ENCODE results near the gene GLRX3.

Gene GLRX3

GRCh38 chr10:130201043-130201380 is 64.8 kb downstream of the GLRX3 start:
- TF ChIP-seq FOXP2 (optimal IDR thresholded peaks at IDR 0.05; ENCODE audit: borderline replicate concordance, extremely low read depth, extremely low read length, insufficient read depth), result no peak
- no peak for TF ChIP-seq POLR2AphosphoS5 (IDR thresholded peaks at IDR 0.05; ENCODE audit: low read depth, low read length)
- no peak for TF ChIP-seq TAF1 (IDR thresholded peaks at IDR 0.05; ENCODE audit: borderline replicate concordance, insufficient read depth, low read length)
- TF ChIP-seq SIN3A (IDR thresholded peaks at IDR 0.05; ENCODE audit: borderline replicate concordance, insufficient read depth, low read length), result no peak
- TF ChIP-seq REST (IDR thresholded peaks at IDR 0.05; ENCODE audit: insufficient read depth in 1 of 2, low read depth in 2 of 2, low read length in 2 of 2), result no peak

- no peak for TF ChIP-seq POLR2AphosphoS5 (IDR thresholded peaks at IDR 0.05; ENCODE audit: low read depth, low read length)
- no peak for TF ChIP-seq FOXP2 (optimal IDR thresholded peaks at IDR 0.05; ENCODE audit: borderline replicate concordance, extremely low read depth, extremely low read length, insufficient read depth)
- TF ChIP-seq SIN3A (IDR thresholded peaks at IDR 0.05; ENCODE audit: borderline replicate concordance, insufficient read depth, low read length), result no peak
- TF ChIP-seq REST (IDR thresholded peaks at IDR 0.05; ENCODE audit: insufficient read depth in 1 of 2, low read depth in 2 of 2, low read length in 2 of 2), result no peak
- TF ChIP-seq TAF1 (IDR thresholded peaks at IDR 0.05; ENCODE audit: borderline replicate concordance, insufficient read depth, low read length), result no peak
These were observed 66.9 kb downstream of the GLRX3 start for GRCh38 chr10:130202984-130203621.

- TF ChIP-seq REST (IDR thresholded peaks at IDR 0.05; ENCODE audit: insufficient read depth in 1 of 2, low read depth in 2 of 2, low read length in 2 of 2) (no peak), FOXP2 (optimal IDR thresholded peaks at IDR 0.05; ENCODE audit: borderline replicate concordance, extremely low read depth, extremely low read length, insufficient read depth) (no peak), TAF1 (IDR thresholded peaks at IDR 0.05; ENCODE audit: borderline replicate concordance, insufficient read depth, low read length) (no peak), POLR2AphosphoS5 (IDR thresholded peaks at IDR 0.05; ENCODE audit: low read depth, low read length) (no peak), SIN3A (IDR thresholded peaks at IDR 0.05; ENCODE audit: borderline replicate concordance, insufficient read depth, low read length) (no peak)
These were observed 67.4 kb downstream of the GLRX3 start for GRCh38 chr10:130203626-130204025.

GRCh38 chr10:130206216-130206737 is 70.1 kb downstream of the GLRX3 start:
- TF ChIP-seq REST (IDR thresholded peaks at IDR 0.05; ENCODE audit: insufficient read depth in 1 of 2, low read depth in 2 of 2, low read length in 2 of 2) (no peak), SIN3A (IDR thresholded peaks at IDR 0.05; ENCODE audit: borderline replicate concordance, insufficient read depth, low read length) (no peak), FOXP2 (optimal IDR thresholded peaks at IDR 0.05; ENCODE audit: borderline replicate concordance, extremely low read depth, extremely low read length, insufficient read depth) (no peak), TAF1 (IDR thresholded peaks at IDR 0.05; ENCODE audit: borderline replicate concordance, insufficient read depth, low read length) (no peak), POLR2AphosphoS5 (IDR thresholded peaks at IDR 0.05; ENCODE audit: low read depth, low read length) (no peak)
